Lung (tissue), 12 donors: ENCODE data around the gene PHACTR3. TPM values are rescaled to one million over a fixed set of nuclear protein-coding genes. Genes with fewer than 3 reads are reported as not detected.

ENCODE experiments used
- ATAC-seq: fragments of 200-7000 bp; cut with Tn5 transposase; one replicate; pipeline ENCODE4 v1.9.1; 2020; ENCODE audit warnings: moderate number of reproducible peaks; ENCODE audit not compliant: insufficient read depth, low FRiP score
- DNase-seq, 3 donors: peaks; one replicate each; pipeline ENCODE4 v3.0.0-alpha.2; 2013 to 2017
- H3K27ac ChIP-seq, 2 donors: one replicate each; pipeline ENCODE4 v1.5.1; 2013; ENCODE audit warnings: mild to moderate bottlenecking in 2 of 2, moderate library complexity in 2 of 2, control low read depth in 1 of 2, inconsistent platforms in 1 of 2, low read depth in 1 of 2, low read length in 1 of 2
- H3K27me3 ChIP-seq, 3 donors: one replicate each; pipeline ENCODE4 v1.5.1; 2013; ENCODE audit warnings: low read length in 2 of 3; ENCODE audit not compliant: control insufficient read depth in 3 of 3, insufficient read depth in 3 of 3
- H3K36me3 ChIP-seq, 4 donors: one replicate each; pipeline ENCODE4 v1.5.1; 2013; ENCODE audit warnings: low read length in 4 of 4, mild to moderate bottlenecking in 1 of 4, moderate library complexity in 1 of 4; ENCODE audit not compliant: control insufficient read depth in 4 of 4, insufficient read depth in 4 of 4
- H3K4me1 ChIP-seq, 5 donors: one replicate each; pipeline ENCODE4 v1.5.1; 2013; ENCODE audit warnings: low read length in 5 of 5, mild to moderate bottlenecking in 2 of 5, moderate library complexity in 1 of 5; ENCODE audit not compliant: control insufficient read depth in 5 of 5, insufficient read depth in 5 of 5
- H3K4me3 ChIP-seq: one replicate; pipeline ENCODE4 v1.5.1; 2013; ENCODE audit warnings: mild to moderate bottlenecking, control low read depth, moderate library complexity
- H3K9ac ChIP-seq, 2 donors: one replicate each; pipeline ENCODE4 v1.5.1; 2013; ENCODE audit warnings: low read length in 2 of 2, control low read depth in 1 of 2; ENCODE audit not compliant: insufficient read depth in 1 of 2
- H3K9me3 ChIP-seq, 4 donors: one replicate each; pipeline ENCODE4 v1.5.1; 2013; ENCODE audit warnings: low read length in 3 of 4, mild to moderate bottlenecking in 1 of 4, moderate library complexity in 1 of 4; ENCODE audit not compliant: control insufficient read depth in 4 of 4, insufficient read depth in 3 of 4
- CTCF ChIP-seq: IDR thresholded peaks from 2 replicates; pipeline ENCODE4 v1.5.1; 2012; ENCODE audit warnings: mild to moderate bottlenecking; ENCODE audit errors: control extremely low read depth, extremely low read depth
- WGBS, 2 donors: extraction: QIAGEN DNeasy Blood & Tissue Kit; methylation state at CpG; one replicate each; pipeline ENCODE4 v1.1.7; 2013; 5-methylcytosine and 5-hydroxymethylcytosine counted together
- polyA plus RNA-seq, 2 donors: library from polyadenylated mRNA; stranded (reverse); fragments of 200-250 nt; gene quantifications; one replicate each; pipeline ENCODE4 v1.2.1, GENCODE V29; 2013
- total RNA-seq, 2 donors: library from RNA; depleted of rRNA in 1 of 2; stranded (reverse); fragments of >200 nt in 1 of 2; gene quantifications; one replicate each; pipeline ENCODE4 v1.2.1, GENCODE V29; 2014 to 2021
- donor health status: control.
- donor health status: control.
- donor health status: Bipolar disorder and iron deficiency.
- donor health status: healthy.
- donor health status: DM: yes; HTN: yes; CAD: no.

The PHACTR3 gene
- total and polyA plus RNA-seq, 4 donors = 3.8 to 12.0 (median 5.9) TPM

- Histone ChIP-seq H3K27me3 (peaks cover 0 to 12% (median 0%) of the 10 kb centered on the region in 3 donors), H3K9ac (no peak overlapping the region), H3K27ac (peak overlapping the region in 1 of 2 donors; percentile 4), H3K4me3 (no peak overlapping the region), H3K4me1 (peaks cover 4 to 30% (median 7%) of the 10 kb centered on the region in 5 donors), H3K9me3 (no peaks in the 10 kb centered on the region), H3K36me3 (no peaks in the 10 kb centered on the region)
- TF ChIP-seq CTCF = no peak
- DNase-seq = peak; percentile 29 to 47 (median 46)
- ATAC-seq = no peak
- 63 to 64% methylated on average over 3 of the region's 3 CpGs for WGBS, 2 donors
These were observed 227.6 kb downstream of the PHACTR3 start for GRCh38 chr20:59831916-59832270.

GRCh38 chr20:59832406-59833363, 228.3 kb downstream of the PHACTR3 start:
- WGBS, 2 donors = 87 to 91% methylated on average over 13 of the region's 13 CpGs
- DNase-seq = no peak

GRCh38 chr20:59835057-59835447, 230.7 kb downstream of the PHACTR3 start:
- Histone ChIP-seq H3K4me1 (peaks cover 4 to 31% (median 9%) of the 10 kb centered on the region in 5 donors), H3K27ac (no peak overlapping the region), H3K9me3 (no peaks in the 10 kb centered on the region), H3K36me3 (no peaks in the 10 kb centered on the region), H3K4me3 (no peak overlapping the region), H3K9ac (no peak overlapping the region), H3K27me3 (no peaks in the 10 kb centered on the region)
- no peak for ATAC-seq
- peak; percentile 51 to 79 (median 71) for DNase-seq
- no peak for TF ChIP-seq CTCF
- WGBS, 2 donors = 50 to 84% methylated on average over 2 of the region's 2 CpGs

More at GRCh38 chr20:59832406-59833363, 228.3 kb downstream of the PHACTR3 start:
- H3K4me1 ChIP-seq = peaks cover 4 to 31% (median 9%) of the 10 kb centered on the region in 5 donors
- H3K27me3 ChIP-seq = peaks cover 0 to 9% (median 0%) of the 10 kb centered on the region in 3 donors
- no peak for ATAC-seq
- TF ChIP-seq CTCF = no peak
- H3K9ac ChIP-seq = no peak overlapping the region
- no peak overlapping the region for H3K27ac ChIP-seq
- no peaks in the 10 kb centered on the region for H3K36me3 ChIP-seq
- no peaks in the 10 kb centered on the region for H3K9me3 ChIP-seq
- H3K4me3 ChIP-seq = no peak overlapping the region
